Lower lobe of right lung (tissue), 2 donors: Measurements from ENCODE around the gene CCNT2. TPM values are rescaled to one million over a fixed set of nuclear protein-coding genes. Genes with fewer than 3 reads are reported as not detected.

Source experiments
- ATAC-seq, 2 donors: fragments of 200-7000 bp; cut with Tn5 transposase; one replicate each; pipeline ENCODE4 v1.9.1; 2020 to 2022; ENCODE audit warnings: mild to moderate bottlenecking in 2 of 2, moderate library complexity in 2 of 2
- DNase-seq: peaks from one replicate; pipeline ENCODE4 v3.0.0-alpha.2; 2020
- H3K27ac ChIP-seq: fragments of 200-600 bp; one replicate; pipeline ENCODE4 v1.8.0; 2022
- H3K27me3 ChIP-seq: fragments of 200-600 bp; one replicate; pipeline ENCODE4 v1.8.0; 2022; ENCODE audit warnings: low read depth
- H3K36me3 ChIP-seq: fragments of 200-600 bp; one replicate; pipeline ENCODE4 v1.8.0; 2022; ENCODE audit warnings: mild to moderate bottlenecking
- H3K4me1 ChIP-seq: fragments of 200-600 bp; one replicate; pipeline ENCODE4 v1.8.0; 2022
- H3K4me3 ChIP-seq: fragments of 200-600 bp; one replicate; pipeline ENCODE4 v1.8.0; 2022; ENCODE audit warnings: mild to moderate bottlenecking
- H3K9me3 ChIP-seq: fragments of 200-600 bp; one replicate; pipeline ENCODE4 v1.8.0; 2022
- intact Hi-C: fragments of 100-400 bp; cut with DNase I; formaldehyde crosslinking; loops from one replicate; pipeline ENCODE4 v1.11.0; 2022
- long read RNA-seq: library from polyadenylated mRNA; unstranded; transcript quantifications from one replicate; pipeline ENCODE4 v2.0.0, GENCODE V29; 2021
- total RNA-seq: library from RNA; stranded (reverse); fragmentation: NEBNext Ultra II Directional; extraction: Animal tissue kit (Norgen Biotek cat#: 25700); gene quantifications from one replicate; pipeline ENCODE4 v1.2.1, GENCODE V29; 2021
- TF ChIP-seq, protein P1 (sequence below): fragments of 200-600 bp; IDR thresholded peaks from one replicate; pipeline ENCODE4 v1.8.0; 2022; ENCODE audit warnings: antibody characterized with exemption, mild to moderate bottlenecking
- donor health status: DM: no; HTN: yes; CAD: no; lungs with severe emphysema.

CCNT2 gene
- total RNA-seq, result 44.0 TPM
- long read RNA-seq, full-length matches to known transcripts, result 22 of 39 reads
- long read RNA-seq, partial matches to known transcripts, result 4 of 39 reads
- long read RNA-seq, other reads (novel, unspliced or antisense), result 13 of 39 reads

DNA sequence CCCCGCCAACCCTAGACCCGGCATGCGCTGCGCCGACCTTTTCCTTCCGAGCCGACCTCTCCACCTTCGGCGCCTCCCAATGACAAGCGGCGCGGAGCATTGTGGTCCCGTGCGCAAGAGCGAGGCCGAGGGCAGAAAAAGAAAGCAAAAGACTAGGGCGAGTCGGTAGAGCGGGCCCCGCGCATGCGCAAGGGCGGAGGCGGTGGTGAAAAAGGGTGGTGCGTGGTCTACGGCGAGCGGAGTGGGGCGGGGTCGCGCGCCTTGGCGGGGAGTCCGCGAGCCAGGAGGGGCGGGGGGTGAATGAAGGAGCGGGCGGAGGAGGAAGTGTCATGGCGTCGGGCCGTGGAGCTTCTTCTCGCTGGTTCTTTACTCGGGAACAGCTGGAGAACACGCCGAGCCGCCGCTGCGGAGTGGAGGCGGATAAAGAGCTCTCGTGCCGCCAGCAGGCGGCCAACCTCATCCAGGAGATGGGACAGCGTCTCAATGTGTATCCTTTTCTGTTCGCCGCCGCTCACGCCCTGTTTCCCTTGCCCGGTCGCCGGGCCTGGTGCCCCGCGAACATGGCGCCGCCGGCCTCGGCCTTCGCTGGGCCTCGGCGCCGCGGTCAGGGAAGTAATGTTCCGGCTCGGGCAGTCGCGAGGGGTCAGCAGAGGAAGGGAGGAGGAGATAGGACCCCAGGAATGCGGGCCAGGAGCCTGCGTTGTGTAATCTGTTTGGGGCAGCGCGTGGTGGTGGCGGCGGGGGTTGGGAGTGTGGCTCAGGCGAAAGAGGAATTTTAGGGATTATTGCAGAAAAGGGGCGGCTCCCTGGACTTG, at the start of gene CCNT2:
Gene CCNT2, plus strand, starts transcription at position 297 of the 815 bp plus-strand sequence. Its CDS starts 33 bp downstream, at position 330.
- Histone ChIP-seq H3K27ac (peak within 1 kb of the TSS; percentile 97), H3K36me3 (peaks cover 6% of the 10 kb centered on the region), H3K4me1 (peaks cover 49% of the 10 kb centered on the region), H3K4me3 (peak within 1 kb of the TSS; percentile 82), H3K9me3 (no peaks in the 10 kb centered on the region), H3K27me3 (no peaks in the 10 kb centered on the region)
- peak; percentile 99 for DNase-seq
- intact Hi-C loops, result no loop called here
- TF ChIP-seq, protein P1, sequence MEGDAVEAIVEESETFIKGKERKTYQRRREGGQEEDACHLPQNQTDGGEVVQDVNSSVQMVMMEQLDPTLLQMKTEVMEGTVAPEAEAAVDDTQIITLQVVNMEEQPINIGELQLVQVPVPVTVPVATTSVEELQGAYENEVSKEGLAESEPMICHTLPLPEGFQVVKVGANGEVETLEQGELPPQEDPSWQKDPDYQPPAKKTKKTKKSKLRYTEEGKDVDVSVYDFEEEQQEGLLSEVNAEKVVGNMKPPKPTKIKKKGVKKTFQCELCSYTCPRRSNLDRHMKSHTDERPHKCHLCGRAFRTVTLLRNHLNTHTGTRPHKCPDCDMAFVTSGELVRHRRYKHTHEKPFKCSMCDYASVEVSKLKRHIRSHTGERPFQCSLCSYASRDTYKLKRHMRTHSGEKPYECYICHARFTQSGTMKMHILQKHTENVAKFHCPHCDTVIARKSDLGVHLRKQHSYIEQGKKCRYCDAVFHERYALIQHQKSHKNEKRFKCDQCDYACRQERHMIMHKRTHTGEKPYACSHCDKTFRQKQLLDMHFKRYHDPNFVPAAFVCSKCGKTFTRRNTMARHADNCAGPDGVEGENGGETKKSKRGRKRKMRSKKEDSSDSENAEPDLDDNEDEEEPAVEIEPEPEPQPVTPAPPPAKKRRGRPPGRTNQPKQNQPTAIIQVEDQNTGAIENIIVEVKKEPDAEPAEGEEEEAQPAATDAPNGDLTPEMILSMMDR, result peak; percentile 11
- peak; percentile 96 to 97 for ATAC-seq

DNA sequence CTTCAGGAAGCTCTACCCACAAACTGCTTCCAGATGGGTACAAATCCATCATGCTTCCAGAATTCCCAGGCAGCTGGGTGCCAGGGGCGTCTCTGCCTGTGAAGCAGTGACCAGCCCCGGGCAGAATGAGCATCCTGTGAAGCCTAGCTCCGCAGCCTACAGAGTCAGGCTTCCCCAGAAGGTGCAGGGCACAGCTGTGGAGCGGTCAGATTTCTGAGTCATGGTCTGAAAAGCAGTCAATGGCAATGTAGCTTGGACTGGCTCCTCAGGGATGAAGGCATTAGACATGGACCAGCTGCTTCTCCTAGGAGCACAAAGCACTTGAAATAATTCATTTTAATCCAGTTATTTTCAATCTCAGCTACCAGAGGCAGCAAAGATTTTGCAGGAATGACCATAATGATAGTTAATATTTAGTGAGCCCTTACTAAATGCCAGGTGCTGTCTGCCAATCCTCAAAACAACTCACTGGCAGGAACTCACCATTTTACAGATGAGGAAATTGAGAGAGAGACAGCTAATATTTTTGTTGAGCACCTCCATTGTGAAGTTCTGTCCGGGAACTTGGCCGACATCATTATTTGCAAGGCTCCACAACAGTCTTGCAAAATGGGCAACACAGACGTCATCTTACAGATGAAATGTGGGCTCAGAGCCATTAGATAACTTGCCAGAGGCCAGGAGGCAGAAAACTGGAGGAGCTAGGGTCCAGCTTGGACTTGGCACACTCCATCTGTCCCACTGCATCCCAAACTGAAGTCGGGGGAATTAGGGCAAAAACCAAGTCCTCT, 48.5 kb upstream of the CCNT2 start:
- no peaks in the 10 kb centered on the region for H3K27me3 ChIP-seq
- no peak for ATAC-seq
- intact Hi-C loops, result no loop called here
- H3K4me3 ChIP-seq, result no peak overlapping the region
- H3K27ac ChIP-seq, result no peak overlapping the region
- H3K9me3 ChIP-seq, result no peaks in the 10 kb centered on the region
- TF ChIP-seq, protein P1, result no peak
- H3K36me3 ChIP-seq, result no peaks in the 10 kb centered on the region
- no peaks in the 10 kb centered on the region for H3K4me1 ChIP-seq
- DNase-seq, result no peak

DNA sequence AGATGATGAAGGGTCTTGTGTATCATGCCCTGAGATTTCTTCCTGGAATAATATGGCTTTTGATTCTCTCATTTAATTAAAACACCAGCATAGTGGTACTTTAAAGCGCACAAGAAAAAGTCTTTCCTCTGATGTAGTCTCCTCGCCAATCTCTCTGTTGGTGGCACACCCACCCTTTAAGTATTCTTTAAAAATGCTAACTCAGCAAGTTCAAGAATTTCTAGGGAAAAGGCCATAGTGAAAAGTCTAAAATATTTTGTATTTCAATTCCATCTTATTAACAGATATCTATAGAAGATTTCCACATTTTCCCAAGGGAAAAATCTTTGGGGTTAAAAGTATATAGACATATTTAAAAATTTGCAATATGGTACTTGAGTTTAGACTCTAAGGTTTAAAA, 45.5 kb upstream of the CCNT2 start:
- TF ChIP-seq, protein P1, result no peak
- no peaks in the 10 kb centered on the region for H3K27me3 ChIP-seq

DNA sequence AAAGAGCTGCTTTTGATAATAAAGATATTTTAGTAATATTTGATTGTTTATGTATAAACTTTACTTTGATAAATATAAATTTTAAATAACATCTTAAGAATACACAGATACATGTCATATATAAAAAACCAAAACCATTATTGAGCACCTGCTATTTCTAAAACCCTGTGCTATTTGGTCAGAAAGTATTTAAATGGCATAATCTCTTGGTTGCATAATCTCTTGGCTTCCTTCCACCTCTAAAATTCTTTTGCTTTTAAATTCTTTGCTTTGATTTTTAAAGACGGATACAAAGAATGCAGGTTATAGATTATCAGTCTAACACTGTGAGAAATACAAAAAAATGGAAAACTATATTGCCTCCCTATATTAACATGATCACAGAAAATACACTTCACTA, 43.3 kb upstream of the CCNT2 start:
- no peaks in the 10 kb centered on the region for H3K9me3 ChIP-seq
- H3K4me3 ChIP-seq, result no peak overlapping the region
- no peaks in the 10 kb centered on the region for H3K4me1 ChIP-seq
- no peak for DNase-seq
- no peaks in the 10 kb centered on the region for H3K36me3 ChIP-seq
- TF ChIP-seq, protein P1, result no peak
- intact Hi-C loops, result no loop called here
- ATAC-seq, result no peak
- H3K27me3 ChIP-seq, result no peaks in the 10 kb centered on the region
- no peak overlapping the region for H3K27ac ChIP-seq

More for the DNA sequence above, 45.5 kb upstream of the CCNT2 start:
- Histone ChIP-seq H3K36me3 (no peaks in the 10 kb centered on the region), H3K27ac (no peak overlapping the region), H3K4me3 (no peak overlapping the region), H3K4me1 (no peaks in the 10 kb centered on the region), H3K9me3 (no peaks in the 10 kb centered on the region)
- ATAC-seq (no peak), DNase-seq (no peak)
- intact Hi-C loops, result no loop called here

DNA sequence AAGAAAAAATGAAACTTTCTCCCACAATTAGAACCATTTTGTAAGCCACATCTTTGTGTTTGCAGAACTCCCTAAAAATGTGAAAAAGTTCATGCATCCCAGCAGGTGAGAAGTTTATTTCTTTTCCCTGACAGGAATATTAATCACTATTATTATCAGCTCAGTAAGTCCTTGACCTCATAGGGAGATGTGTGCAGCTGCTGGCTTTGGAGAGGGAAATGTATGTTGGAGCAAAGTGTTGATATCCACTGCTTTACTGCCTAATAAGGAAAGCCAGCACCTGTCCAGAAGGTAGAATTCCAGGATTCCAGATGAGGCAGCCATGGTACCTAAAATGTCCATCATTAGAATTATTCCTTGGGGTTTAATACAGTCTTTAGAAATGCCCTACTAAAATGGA, 35.8 kb upstream of the CCNT2 start:
- no peaks in the 10 kb centered on the region for H3K9me3 ChIP-seq
- no peaks in the 10 kb centered on the region for H3K36me3 ChIP-seq
- no peaks in the 10 kb centered on the region for H3K4me1 ChIP-seq
- intact Hi-C loops, result no loop called here
- no peak overlapping the region for H3K27ac ChIP-seq
- TF ChIP-seq, protein P1, result no peak
- DNase-seq (no peak), ATAC-seq (no peak)
- H3K4me3 ChIP-seq, result no peak overlapping the region
- H3K27me3 ChIP-seq, result no peaks in the 10 kb centered on the region
